ELR (cell line): ENCODE results near the gene SIGLEC11.
"Not testable (repeated sequence)": the region's sequence is repeated elsewhere in the genome, so short reads cannot be mapped to it uniquely, and the experiment has no call there.

Experiments used
- DNase-seq: peaks from one replicate; pipeline ENCODE4 v3.0.0-alpha.2; 2015; ENCODE audit warnings: low read depth

SIGLEC11 gene

DNA sequence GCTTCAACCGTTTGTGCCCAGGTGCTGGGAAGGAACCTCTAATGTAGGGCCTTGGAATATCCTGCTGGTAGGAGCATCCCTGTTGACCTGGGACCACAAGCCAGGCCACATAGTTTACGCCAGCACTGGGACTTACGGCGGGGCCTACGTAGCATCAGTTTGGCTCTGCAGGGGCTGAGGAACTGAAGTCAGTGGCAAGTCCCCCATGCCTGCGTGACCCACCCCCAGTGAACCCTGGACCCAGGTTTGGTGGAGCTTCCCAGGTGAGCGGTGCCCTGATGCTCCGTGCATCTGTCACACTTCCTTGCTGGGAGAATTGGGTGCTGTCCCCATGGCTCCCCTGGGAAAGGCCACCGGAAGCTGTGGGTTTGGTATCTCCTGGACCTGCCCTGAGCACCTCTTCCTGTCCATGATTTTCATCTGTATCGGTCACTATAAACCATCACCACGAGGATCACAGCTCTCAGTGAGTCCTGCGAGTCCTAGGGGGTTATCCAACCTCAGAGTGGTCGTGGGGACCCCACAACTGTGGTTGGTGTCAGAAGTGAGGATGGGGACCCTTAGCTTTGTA, 9.9 kb downstream of the SIGLEC11 start:
- no peak for DNase-seq

DNA sequence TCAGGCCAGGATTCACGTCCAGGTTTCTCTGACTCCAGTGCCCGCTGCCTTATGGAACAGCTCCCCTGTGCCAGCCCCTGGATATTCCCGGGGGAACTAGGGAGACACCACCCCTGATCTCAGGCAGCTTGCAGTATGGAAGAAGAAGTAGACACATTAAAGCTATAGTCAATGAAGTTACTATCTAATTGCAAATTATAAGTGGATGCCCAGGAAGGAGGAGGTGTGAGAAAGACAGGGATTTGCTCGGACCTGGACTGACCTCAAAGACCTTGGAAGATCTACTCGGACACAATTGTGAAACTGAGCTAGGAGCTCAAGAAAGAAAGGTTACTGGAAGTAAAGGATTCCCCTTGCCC, 10.4 kb downstream of the SIGLEC11 start:
- no peak for DNase-seq

DNA sequence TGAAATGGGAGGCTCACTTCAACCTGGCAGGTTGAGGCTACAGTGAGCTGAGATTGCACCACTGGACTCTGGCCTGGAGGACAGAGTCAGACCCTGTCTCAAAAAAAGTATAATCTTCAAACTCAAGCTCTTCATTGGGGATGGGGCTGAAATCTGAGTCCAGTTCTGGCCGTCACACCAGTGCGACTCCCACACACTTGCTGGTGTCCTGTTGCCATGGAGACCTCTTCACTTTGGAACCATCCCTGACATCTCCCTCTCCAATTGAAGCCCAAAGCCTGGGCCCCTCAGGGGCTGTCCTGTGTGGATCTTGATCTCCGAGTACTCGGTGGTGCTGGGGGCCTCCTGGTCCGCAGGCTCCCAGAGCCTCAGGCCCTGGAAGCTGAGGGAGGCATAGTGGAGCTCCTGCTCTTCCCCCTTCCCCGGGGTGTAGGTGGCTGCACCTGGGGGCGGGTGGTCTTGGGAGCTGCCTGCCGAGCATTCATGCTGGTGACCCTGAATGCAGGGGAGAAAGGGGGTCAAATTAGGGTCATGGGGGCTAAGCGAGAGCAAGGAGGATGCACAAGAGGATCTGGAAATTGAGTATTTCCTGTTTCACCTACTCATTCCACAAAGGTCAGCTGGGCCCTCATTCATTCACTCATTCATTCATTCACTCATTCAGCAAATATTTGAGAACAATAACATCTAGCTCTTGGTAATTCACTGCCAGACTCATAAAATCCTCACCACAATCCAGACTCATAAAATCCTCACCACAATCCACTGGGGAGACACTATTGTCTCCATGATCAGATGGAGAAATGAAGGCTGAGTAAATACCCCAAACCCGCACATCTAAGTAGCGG, 11.0 kb downstream of the SIGLEC11 start:
- DNase-seq, result no peak

DNA sequence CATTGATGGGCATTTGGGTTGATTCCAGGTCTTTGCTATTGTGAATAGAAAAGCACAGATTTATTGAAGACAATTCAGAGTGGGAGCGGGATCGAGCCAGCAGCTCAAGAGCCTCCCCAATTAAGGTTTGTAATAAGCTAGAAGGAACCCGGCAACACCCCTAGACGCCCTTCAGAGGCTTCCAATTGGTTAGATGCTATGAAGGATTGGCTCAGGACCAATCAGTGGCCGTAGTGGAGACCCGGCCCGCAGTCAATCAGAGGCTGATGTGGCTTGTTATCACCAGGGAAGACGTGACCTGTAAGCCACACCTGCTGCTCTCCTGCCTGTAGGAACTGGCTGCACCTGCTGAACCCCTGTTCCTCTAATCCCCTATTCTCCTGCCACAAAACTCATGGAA, 14.6 kb downstream of the SIGLEC11 start:
- no peak for DNase-seq

DNA sequence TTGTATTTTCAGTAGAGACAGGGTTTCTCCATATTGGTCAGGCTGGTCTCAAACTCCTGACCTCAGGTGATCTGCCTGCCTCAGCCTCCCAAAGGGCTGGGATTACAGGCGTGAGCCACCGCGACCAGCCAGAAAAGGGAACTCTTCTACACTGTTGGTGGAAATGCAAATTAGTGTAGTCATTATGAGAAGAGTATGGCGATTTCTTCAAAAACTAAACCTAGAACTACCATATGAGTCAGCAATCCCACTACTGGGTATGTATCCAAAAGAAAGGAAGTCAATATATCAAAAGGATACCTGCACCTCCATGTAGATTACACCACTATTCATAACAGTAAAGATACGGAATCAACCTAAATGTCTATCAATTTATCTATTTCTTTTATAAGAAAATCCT, 16.4 kb downstream of the SIGLEC11 start:
- DNase-seq, result not testable (repeated sequence)

DNA sequence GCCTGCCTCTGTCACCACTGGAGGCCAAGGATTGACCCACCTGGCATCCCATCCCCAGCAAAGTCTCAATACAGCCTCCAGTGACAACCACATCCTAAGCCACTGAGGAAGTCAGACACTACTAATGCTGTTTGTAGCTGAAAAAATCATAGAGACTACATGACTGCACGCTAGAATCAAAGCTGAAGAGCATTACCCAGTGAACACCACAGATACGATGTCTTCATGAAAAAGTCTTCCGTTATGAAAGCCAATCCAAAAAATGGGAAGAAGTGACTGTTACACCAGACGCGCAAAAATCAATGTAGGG, 20.5 kb downstream of the SIGLEC11 start:
- DNase-seq, result no peak

DNA sequence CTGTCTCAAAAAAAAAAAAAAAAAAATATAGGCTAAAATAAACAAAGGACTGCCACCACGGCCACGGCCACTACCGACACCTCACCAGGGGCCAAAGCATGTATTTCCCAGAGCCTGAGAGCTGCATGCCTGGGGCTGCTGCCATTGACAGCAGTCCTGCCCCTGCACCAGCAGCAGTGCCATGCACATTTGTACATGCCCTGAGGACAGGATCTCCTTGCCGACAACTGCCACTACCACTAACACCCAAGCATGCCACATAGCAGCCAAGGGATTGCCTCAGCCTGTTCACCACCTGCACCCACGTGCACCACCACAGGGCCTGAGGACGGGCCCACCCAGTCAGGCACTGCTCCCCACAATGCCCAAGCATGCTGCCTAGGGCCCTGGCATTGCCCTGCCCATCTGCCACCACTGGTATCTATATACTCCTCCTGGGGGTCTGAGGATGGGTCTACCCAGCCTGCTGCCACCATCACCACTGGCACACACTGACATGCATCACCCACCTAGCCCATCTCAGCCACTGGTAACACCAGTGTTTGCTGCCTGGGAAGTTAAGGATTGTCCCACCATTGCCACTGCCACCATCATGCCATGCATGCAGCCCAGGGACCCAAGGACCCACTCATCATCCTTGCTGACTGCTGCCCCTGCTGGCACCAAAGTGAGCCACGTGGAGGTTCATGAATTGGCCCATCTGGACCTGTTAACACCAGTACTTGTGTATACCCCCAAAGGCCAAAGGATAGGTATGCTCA, 21.1 kb downstream of the SIGLEC11 start:
- DNase-seq, result no peak

DNA sequence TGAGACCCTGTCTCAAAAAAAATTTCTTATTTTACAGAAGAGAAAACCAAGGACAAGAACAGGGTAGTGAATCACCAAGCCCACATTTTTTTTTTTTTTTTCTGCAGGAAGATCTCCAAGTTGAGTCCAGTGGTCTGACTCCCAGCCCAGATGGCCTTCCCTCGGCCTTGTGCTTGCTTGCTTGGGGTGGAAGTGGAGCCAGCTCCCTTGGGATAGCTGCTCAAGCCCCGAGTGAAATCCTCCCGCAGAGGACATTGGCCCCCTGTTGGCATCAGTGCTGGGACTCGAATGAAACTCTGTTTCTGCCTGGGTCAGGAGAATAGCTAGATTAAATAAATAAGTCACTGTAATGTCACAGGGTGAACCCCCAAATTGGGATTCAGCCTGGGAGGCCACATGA, 22.3 kb downstream of the SIGLEC11 start:
- no peak for DNase-seq

DNA sequence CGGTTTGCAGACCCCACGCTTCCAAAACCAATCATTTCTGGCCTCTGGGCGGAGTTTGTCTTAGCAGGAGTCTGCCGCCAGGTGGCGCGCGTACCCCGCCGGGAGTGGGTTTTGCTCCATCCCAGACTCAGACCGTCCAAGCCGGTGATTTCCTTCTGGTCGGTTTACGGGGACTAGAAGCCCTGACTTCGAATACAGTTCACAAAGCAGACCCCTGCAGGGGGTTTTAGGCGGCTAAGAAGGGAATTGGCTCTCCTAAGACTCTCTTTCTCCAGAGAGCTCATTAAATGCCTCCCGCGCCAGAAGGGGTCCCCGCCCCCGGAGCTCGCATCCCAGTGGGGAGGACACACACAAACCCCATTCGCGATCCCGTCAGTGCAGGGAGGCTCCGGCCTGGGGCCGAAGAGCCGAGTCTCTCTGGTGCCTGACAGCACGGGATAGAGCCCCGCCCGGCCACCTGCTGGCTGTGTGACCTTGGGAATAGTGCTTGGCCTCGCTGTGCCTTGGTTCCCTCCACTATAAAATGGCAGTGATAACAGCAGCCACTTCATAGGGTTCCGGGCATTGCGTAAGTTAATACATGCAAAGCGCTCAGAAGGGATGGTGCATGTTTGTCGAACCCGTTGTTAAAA, 23.1 kb downstream of the SIGLEC11 start:
- peak; percentile 75 for DNase-seq

DNA sequence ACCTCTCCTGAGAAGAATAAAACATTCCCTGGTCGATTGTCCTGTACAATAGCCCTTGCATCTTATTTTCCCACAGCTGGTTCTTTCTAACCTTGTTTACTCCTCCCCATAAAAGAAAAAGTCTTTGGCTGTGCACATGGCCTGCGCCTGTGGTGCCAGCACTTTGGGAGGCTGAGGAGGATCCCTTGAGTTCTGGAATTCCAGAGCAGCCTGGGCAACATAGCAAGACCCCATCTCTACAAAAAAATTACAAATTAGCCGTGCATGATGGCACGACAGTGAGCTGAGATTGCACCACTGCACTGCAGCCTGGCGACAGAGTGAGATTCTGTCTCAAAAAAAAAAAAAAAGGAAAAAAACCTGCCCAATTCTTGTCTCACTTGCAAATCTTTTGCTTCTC, 24.4 kb downstream of the SIGLEC11 start:
- no peak for DNase-seq

DNA sequence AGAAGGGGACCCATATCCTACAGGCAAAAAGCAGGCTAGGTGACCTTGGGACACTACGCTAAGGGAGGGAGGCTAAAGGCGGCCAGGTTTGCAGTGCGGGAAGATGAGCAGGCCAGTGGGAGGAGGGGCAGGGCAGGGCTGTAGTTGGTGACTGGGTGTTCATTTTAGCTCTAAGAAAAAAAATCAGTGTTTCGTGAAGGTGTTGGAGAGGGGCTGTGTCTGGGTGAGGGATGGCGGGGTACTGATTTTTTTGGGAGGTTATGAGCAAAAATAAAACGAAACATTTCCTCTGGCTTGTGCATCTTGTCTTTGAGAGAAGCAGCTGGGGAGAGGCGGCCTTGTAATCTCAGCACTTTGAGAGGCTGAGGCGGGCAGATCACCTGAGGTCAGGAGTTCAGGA, 27.3 kb downstream of the SIGLEC11 start:
- DNase-seq, result no peak

DNA sequence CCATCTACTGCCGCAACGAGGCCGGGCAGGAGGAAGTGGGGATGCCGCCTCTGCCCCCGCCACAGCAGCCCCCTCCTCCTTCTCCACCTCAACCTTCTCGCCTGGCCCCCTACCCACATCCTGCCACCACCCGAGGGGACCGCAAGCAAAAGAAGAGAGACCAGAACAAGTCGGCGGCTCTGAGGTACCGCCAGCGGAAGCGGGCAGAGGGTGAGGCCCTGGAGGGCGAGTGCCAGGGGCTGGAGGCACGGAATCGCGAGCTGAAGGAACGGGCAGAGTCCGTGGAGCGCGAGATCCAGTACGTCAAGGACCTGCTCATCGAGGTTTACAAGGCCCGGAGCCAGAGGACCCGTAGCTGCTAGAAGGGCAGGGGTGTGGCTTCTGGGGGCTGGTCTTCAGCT, 28.2 kb downstream of the SIGLEC11 start:
- DNase-seq, result no peak

DNA sequence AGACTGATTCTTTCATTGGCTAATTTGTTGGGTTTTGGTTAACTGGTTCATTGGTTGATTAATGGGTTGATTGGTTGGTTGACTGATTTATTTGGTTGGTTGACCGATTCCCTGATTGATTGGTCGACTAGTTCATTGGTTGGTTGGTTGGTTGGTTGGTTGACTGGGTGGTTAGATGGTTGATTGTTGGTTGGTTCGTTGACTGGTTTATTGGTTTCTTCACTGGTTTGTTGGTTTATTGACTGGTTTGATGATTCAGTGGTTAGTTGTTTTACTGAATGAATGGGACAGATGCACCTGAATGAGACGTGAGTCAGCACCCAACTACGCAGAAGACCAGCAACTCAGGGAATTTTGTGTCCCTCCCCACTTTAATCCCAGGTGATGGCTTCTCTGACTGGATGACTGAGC, 28.9 kb downstream of the SIGLEC11 start:
- DNase-seq, result no peak

DNA sequence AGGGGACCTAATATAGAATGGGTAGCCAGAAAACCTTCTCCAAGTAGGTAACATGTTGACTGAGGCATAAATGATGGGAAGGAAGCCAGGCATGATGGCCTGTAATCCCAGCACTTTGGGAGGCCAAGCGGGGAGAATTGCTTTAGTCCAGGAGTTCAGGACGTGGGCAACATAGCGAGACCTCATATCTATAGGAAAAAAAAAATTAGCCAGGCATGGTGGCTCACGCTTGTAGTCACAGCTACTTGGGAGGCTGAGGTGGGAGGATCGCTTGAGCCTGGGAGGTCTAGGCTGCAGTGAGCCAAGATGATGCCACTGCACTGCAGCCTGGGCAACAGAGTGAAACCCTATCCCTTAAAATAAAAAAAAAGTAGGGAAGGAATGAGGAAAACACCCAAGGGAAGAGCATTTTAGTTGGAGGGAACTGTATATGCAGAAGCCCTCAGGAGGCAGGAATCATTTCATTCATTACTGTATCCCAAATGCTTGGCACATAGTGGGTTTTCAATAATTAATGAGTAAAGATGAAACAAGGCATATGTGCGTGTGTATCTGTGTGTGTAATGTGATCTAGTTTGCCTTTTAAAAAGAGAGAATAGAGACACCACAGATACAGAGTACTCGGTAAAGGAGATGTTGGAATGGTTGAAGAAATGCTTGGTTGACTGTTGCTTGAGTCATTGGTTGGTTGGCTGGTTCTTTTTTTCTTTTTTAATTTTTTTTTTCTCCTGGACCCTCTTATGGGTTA, 29.5 kb downstream of the SIGLEC11 start:
- no peak for DNase-seq

DNA sequence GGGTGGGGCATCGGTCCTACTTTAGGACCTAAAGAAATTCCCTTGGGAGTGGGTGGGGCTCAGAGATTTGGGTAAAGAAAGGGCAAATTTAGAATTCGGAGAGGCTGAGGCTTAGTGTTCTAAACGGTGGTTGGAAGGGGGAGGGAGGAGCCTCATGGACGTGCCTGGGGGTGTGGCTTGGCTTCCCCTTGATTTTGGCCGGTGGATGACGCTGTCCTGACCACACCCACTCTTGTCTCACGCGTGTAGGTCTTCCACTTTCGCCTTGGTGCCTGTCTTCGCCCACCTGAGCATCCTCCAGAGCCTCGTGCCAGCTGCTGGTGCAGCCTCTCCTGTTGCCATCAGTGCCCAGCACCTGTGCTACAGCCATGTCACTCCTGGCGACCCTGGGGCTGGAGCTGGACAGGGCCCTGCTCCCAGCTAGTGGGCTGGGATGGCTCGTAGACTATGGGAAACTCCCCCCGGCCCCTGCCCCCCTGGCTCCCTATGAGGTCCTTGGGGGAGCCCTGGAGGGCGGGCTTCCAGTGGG, 30.4 kb downstream of the SIGLEC11 start:
- peak; percentile 18 for DNase-seq

DNA sequence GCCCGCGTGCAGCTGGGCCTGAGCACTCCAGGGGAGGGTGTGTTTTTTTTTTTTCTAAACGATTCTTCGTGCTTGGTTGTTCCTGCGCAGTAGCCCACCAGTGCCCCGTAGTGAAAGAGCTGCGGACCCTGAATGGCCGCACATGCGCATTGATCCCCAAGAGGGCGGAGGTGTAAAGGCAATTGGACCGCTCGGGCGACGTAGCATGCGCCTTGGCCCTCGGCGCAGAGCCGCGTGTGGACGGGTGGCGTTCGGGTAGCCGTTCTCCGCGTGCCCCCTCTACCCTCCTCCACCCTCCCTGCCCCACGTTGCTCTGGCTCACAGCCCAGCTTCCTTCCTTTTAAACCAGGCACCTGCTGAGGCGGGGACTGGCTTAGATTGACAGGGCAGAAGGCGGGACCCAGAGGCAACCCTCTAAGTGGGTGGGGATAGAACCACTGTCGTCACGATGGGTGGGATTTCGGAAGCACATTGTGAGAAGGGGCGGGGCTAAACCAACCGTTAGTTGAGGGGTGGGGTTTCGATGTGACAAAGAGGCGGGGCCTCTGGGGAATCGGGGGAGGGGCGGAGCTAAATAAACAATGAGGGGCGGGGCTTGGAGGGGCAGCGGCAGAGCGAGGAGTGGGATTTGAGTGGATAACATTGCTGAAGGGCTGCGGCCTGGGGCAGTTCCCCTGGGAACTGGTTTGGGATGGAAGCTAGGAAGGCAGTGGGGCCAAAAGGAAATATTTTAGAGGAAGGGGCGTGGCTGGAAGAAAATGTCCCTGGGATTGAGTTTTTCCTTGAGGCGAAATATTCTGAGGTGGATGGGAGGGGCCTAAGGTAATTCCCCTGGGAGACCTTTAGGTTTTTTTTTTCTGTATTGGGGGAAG, 31.1 kb downstream of the SIGLEC11 start:
- DNase-seq, result peak; percentile 96

DNA sequence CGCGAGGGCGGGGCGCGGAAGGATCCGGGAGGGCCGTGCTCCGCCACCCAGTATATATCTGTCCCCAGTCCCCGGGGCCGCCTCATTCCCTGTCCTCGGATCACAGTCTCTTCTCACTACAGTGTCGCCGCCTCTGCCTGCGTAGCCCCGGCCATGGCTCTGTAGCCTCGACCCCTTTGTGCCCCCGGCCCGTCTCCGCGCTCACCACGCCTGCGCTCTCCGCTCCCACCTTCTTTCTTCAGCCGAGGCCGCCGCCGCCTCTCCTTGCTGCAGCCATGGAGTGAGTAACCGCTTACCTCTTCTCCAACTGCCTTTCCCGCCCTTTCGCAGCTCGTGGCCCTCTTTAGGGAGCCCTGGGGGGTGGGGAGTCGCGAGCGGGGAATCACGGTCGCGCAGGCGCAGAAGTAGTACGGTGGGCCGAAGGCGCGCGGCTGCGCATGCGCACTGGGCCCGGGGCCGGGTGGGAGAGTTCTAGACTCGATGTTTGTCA, 31.8 kb downstream of the SIGLEC11 start, which contains the start of the genes ATF5 and NUP62:
Gene ATF5 (plus strand): TSS at position 85 of the 490 bp plus-strand sequence. CDS start 1,646 bp downstream, outside the sequence.
Gene NUP62 (minus strand): TSS at position 384 of the 490 bp plus-strand sequence. CDS start 19,697 bp downstream, outside the sequence.
- peak; percentile 90 for DNase-seq

DNA sequence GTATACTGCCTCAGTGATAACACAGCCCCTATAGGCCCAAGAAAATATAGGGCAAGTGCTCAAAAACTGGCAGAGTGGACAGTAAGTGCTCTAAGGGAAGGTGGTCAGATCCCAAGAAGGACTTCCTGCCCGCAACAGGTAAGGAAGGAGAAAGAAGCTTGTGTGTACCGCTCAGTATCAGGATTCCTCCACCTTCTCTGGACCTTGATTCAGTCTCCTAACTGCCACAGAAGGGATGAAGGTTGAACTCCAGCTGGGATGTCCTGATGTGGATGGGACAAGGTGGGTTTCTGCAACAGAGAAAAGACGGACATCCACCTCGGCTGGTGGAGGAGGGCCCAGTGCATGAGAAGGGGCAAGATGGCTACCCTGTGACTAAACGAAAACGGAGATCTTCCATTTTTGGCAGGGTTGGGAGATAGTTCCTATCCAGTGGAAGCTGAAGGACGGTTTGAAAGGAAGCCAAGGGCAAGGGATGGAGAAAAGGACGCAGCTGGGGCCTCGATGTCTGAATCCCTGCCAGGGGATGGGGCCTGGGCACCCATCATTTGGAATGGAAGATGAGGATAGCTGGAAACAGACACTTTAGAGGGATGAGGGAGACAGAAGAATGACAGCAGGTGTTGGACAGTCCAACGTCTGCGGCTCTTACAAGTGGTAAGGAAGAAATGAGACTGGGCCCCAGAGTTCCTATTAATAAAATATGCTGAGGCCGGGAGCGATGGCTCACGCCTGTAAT, 33.3 kb downstream of the SIGLEC11 start:
- DNase-seq, result no peak

DNA sequence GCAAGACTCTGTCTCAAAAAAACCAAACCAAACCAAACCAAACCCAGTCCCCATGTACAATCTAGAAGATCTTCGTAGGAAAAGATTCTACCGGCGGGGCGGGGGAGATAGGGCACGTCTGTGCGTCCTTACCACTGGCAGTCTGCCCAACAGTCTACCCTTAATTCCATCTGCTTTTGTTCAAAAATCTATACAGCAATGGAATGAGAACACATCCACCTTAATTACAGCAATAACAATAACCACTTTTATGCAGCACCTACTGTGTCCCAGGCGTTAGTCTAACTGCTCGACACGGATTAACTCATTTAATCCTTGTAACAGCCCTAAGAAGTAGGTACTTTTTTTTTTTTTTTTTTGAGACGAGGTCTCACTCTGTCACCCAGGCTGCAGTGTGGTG, 34.5 kb downstream of the SIGLEC11 start:
- DNase-seq, result no peak

DNA sequence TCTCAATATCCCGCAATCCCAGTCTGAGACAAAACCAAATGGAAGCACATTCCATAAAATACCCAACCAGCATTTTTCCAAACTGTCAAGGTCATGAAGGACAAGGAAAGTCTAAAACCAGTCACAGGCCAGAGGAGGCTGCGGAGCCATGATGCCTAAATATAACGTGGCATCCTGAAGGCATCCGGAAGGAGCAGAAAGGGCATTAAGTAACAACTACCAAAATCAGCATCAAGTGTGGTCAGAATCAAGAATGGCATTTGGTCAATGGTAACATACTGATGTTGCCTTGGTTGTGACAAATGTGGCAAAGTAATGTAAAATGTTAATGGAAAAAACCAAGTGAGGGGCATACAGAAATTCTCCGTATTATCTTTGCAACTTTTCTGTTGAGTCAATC, 35.5 kb downstream of the SIGLEC11 start:
- no peak for DNase-seq
